ENCODE measurements around the gene ABCB10. TPM values are rescaled to one million over a fixed set of nuclear protein-coding genes. Genes with fewer than 3 reads are reported as not detected.

The ABCB10 gene
- total and polyA plus RNA-seq, 4 donors: 6.2 to 190 (median 11.5) TPM

DNA sequence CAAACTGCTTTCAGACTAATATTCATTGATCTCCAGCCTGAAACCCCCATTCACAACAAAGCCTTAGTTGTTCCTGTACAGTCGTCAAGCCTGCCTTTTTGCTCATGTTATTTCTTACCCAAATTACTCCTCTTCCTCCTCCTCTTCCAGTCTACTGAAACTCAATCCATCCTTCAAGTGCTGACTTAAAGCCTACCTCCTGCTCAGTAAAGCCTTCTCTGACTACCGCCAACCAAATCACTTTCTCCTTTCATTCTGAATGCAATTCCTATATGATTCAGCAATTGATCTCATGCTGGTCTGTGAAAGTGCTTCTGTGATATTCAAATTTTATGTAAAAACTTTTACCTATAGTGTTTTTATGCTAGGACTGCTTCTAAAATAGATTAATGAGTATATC is 48.9 kb upstream of the ABCB10 start:
- Histone ChIP-seq H3K27me3 (ENCODE audit: control insufficient read depth in 4 of 4, insufficient read depth in 4 of 4, low read length in 3 of 4) (no peaks in the 10 kb centered on the region), H3K36me3 (ENCODE audit: control insufficient read depth in 4 of 4, insufficient read depth in 3 of 4, low read depth in 1 of 4, low read length in 3 of 4) (peaks cover 5 to 64% (median 57%) of the 10 kb centered on the region in 4 donors), H3K4me1 (ENCODE audit: control insufficient read depth in 4 of 4, insufficient read depth in 4 of 4, low read length in 3 of 4) (no peaks in the 10 kb centered on the region), H3K9ac (ENCODE audit: low read depth in 1 of 2, low read length in 2 of 2) (no peak overlapping the region), H3K27ac (ENCODE audit: low read depth in 1 of 2, low read length in 2 of 2) (no peak overlapping the region), H3K9me3 (ENCODE audit: control insufficient read depth in 4 of 4, low read length in 3 of 4) (no peaks in the 10 kb centered on the region), H3K4me3 (ENCODE audit: low read depth in 1 of 3, low read length in 3 of 3) (no peak overlapping the region)
- WGBS: 94% methylated on average over 2 of the region's 2 CpGs
- no peak for DNase-seq (ENCODE audit: low spot score)
- TF ChIP-seq NR2F2 (IDR thresholded peaks at IDR 0.05) (no peak), EGR1 (IDR thresholded peaks at IDR 0.05; ENCODE audit: low read depth in 2 of 2) (no peak), JUND (IDR thresholded peaks at IDR 0.05) (no peak), FOXA2 (IDR thresholded peaks at IDR 0.05) (no peak), FOXA1 (IDR thresholded peaks at IDR 0.05) (no peak), RAD21 (IDR thresholded peaks at IDR 0.05) (no peak), YY1 (IDR thresholded peaks at IDR 0.05) (no peak), SP1 (IDR thresholded peaks at IDR 0.05) (no peak), GABPA (IDR thresholded peaks at IDR 0.05 in 1 of 2, conservative IDR thresholded peaks at IDR 0.05 in 1 of 2) (no peak), HNF4A (conservative IDR thresholded peaks at IDR 0.05) (no peak), RXRA (IDR thresholded peaks at IDR 0.05) (no peak), HNF4G (IDR thresholded peaks at IDR 0.05) (no peak)
- TF ChIP-seq, protein P1, sequence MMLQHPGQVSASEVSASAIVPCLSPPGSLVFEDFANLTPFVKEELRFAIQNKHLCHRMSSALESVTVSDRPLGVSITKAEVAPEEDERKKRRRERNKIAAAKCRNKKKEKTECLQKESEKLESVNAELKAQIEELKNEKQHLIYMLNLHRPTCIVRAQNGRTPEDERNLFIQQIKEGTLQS (IDR thresholded peaks at IDR 0.05): no peak
- TF ChIP-seq, protein P2, sequence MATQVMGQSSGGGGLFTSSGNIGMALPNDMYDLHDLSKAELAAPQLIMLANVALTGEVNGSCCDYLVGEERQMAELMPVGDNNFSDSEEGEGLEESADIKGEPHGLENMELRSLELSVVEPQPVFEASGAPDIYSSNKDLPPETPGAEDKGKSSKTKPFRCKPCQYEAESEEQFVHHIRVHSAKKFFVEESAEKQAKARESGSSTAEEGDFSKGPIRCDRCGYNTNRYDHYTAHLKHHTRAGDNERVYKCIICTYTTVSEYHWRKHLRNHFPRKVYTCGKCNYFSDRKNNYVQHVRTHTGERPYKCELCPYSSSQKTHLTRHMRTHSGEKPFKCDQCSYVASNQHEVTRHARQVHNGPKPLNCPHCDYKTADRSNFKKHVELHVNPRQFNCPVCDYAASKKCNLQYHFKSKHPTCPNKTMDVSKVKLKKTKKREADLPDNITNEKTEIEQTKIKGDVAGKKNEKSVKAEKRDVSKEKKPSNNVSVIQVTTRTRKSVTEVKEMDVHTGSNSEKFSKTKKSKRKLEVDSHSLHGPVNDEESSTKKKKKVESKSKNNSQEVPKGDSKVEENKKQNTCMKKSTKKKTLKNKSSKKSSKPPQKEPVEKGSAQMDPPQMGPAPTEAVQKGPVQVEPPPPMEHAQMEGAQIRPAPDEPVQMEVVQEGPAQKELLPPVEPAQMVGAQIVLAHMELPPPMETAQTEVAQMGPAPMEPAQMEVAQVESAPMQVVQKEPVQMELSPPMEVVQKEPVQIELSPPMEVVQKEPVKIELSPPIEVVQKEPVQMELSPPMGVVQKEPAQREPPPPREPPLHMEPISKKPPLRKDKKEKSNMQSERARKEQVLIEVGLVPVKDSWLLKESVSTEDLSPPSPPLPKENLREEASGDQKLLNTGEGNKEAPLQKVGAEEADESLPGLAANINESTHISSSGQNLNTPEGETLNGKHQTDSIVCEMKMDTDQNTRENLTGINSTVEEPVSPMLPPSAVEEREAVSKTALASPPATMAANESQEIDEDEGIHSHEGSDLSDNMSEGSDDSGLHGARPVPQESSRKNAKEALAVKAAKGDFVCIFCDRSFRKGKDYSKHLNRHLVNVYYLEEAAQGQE (IDR thresholded peaks at IDR 0.05): no peak
- TF ChIP-seq, protein P3, sequence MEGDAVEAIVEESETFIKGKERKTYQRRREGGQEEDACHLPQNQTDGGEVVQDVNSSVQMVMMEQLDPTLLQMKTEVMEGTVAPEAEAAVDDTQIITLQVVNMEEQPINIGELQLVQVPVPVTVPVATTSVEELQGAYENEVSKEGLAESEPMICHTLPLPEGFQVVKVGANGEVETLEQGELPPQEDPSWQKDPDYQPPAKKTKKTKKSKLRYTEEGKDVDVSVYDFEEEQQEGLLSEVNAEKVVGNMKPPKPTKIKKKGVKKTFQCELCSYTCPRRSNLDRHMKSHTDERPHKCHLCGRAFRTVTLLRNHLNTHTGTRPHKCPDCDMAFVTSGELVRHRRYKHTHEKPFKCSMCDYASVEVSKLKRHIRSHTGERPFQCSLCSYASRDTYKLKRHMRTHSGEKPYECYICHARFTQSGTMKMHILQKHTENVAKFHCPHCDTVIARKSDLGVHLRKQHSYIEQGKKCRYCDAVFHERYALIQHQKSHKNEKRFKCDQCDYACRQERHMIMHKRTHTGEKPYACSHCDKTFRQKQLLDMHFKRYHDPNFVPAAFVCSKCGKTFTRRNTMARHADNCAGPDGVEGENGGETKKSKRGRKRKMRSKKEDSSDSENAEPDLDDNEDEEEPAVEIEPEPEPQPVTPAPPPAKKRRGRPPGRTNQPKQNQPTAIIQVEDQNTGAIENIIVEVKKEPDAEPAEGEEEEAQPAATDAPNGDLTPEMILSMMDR (IDR thresholded peaks at IDR 0.05; ENCODE audit: low read depth, low read length, missing input control): no peak
- TF ChIP-seq, protein P4, sequence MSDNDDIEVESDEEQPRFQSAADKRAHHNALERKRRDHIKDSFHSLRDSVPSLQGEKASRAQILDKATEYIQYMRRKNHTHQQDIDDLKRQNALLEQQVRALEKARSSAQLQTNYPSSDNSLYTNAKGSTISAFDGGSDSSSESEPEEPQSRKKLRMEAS (IDR thresholded peaks at IDR 0.05): no peak

DNA sequence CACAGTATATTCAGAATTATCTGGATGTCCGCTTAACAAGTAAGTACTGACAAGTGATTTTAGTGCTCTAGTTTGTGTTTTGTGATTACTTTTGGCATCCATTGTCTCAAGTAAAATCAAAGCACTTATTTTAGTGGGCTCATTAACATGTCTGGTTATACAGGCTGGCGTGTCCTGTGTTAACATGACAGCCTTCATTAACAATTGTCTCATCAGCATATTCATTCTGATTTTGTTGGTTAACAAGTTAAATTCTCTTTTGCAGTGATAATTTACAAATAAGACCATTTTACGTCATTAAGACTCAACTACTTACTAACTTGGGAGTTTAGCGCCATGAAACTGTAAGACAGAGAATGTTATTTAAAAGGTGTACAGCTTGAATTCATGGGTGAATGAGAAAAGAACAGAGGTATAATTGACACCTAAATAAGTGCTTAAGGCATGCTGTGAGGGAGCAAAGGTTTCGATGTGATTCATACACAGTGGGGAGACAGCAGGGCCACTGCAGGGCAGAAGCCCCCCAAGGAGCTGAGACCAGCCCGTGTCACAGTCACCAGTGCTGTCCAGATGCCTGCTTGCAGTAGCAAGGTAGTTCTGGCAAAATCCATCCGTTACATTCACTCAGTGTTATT is 45.0 kb upstream of the ABCB10 start:
- Histone ChIP-seq H3K27ac (ENCODE audit: low read depth in 1 of 2, low read length in 2 of 2) (no peak overlapping the region), H3K4me1 (ENCODE audit: control insufficient read depth in 4 of 4, insufficient read depth in 4 of 4, low read length in 3 of 4) (peaks cover 0 to 2% (median 0%) of the 10 kb centered on the region in 4 donors), H3K9me3 (ENCODE audit: control insufficient read depth in 4 of 4, low read length in 3 of 4) (no peaks in the 10 kb centered on the region), H3K9ac (ENCODE audit: low read depth in 1 of 2, low read length in 2 of 2) (no peak overlapping the region), H3K36me3 (ENCODE audit: control insufficient read depth in 4 of 4, insufficient read depth in 3 of 4, low read depth in 1 of 4, low read length in 3 of 4) (peaks cover 13 to 48% (median 36%) of the 10 kb centered on the region in 4 donors), H3K27me3 (ENCODE audit: control insufficient read depth in 4 of 4, insufficient read depth in 4 of 4, low read length in 3 of 4) (no peaks in the 10 kb centered on the region), H3K4me3 (ENCODE audit: low read depth in 1 of 3, low read length in 3 of 3) (no peak overlapping the region)
- WGBS: 90% methylated on average over 7 of the region's 7 CpGs
- no peak for DNase-seq (ENCODE audit: low spot score)
- no peak for TF ChIP-seq HNF4A (conservative IDR thresholded peaks at IDR 0.05)
- TF ChIP-seq, protein P4 (IDR thresholded peaks at IDR 0.05): no peak
- TF ChIP-seq, protein P1 (IDR thresholded peaks at IDR 0.05): no peak
- no peak for TF ChIP-seq TAF1 (conservative IDR thresholded peaks at IDR 0.05)
- TF ChIP-seq, protein P3 (IDR thresholded peaks at IDR 0.05; ENCODE audit: low read depth, low read length, missing input control): no peak
- no peak for TF ChIP-seq FOXA1 (IDR thresholded peaks at IDR 0.05)
- no peak for TF ChIP-seq FOXA2 (IDR thresholded peaks at IDR 0.05)
- no peak for TF ChIP-seq YY1 (IDR thresholded peaks at IDR 0.05)
- TF ChIP-seq JUND (IDR thresholded peaks at IDR 0.05): no peak
- no peak for TF ChIP-seq GABPA (IDR thresholded peaks at IDR 0.05 in 1 of 2, conservative IDR thresholded peaks at IDR 0.05 in 1 of 2)
- TF ChIP-seq, protein P5, sequence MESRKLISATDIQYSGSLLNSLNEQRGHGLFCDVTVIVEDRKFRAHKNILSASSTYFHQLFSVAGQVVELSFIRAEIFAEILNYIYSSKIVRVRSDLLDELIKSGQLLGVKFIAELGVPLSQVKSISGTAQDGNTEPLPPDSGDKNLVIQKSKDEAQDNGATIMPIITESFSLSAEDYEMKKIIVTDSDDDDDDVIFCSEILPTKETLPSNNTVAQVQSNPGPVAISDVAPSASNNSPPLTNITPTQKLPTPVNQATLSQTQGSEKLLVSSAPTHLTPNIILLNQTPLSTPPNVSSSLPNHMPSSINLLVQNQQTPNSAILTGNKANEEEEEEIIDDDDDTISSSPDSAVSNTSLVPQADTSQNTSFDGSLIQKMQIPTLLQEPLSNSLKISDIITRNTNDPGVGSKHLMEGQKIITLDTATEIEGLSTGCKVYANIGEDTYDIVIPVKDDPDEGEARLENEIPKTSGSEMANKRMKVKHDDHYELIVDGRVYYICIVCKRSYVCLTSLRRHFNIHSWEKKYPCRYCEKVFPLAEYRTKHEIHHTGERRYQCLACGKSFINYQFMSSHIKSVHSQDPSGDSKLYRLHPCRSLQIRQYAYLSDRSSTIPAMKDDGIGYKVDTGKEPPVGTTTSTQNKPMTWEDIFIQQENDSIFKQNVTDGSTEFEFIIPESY (IDR thresholded peaks at IDR 0.05): no peak
- TF ChIP-seq NR2F2 (IDR thresholded peaks at IDR 0.05): no peak
- TF ChIP-seq EGR1 (IDR thresholded peaks at IDR 0.05; ENCODE audit: low read depth in 2 of 2): no peak
- TF ChIP-seq SP1 (IDR thresholded peaks at IDR 0.05): no peak
